GM19467 (cell line): Measurements from ENCODE around the gene MN1.

ENCODE experiments used
- ATAC-seq: cut with Tn5 transposase; IDR thresholded peaks from one replicate; pipeline ENCODE4 v1.9.1; 2021; ENCODE audit warnings: mild to moderate bottlenecking, moderate library complexity; ENCODE audit not compliant: unreplicated experiment

The MN1 gene

DNA sequence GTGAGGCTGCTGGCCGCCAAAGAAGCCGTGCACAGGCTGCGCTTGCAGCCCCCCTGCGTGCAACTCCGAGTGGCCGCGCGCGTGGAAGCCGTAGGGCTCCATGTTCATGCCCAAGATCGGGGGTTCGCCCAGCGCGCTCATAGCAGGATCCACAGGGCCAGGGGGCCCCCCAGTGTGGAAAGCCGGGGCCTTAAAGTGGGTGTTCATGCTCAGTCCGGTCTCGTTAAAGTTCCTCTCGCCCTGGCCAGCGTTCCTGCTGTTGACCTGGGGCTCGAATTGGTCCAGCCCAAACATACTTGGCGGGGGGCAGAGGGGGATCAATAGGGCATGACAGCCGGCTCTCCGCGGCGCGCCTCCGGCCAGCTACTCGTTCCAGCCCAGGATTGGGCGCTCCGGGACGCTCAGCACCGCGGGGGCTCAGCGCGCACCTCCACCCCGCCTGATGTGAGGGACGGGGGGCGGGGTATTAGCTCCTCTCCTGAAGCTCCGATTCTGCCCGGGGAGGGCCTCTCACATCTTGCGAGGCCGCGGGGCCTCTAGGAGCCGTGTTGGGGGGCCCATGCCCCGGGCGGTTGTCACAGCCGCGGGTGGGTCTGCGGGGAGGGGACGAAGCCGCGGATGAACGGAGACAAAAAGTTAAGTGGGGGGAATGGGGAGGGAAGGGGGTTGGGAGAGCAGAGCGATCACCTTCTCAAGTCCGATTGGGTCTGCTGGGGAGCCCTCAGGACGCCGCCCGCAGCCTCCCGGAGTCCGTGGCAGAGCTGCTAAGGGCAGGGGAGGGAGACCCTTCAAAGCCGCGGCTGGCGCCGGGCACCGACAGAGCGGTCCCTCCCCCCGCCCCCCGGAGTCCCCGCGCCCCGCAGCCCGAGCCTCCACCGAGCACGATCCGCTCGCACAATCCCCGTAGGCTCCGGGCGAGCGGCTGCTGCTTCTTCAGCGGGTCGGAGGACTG lies 1.0 kb downstream of the MN1 start:
- ATAC-seq = no peak

DNA sequence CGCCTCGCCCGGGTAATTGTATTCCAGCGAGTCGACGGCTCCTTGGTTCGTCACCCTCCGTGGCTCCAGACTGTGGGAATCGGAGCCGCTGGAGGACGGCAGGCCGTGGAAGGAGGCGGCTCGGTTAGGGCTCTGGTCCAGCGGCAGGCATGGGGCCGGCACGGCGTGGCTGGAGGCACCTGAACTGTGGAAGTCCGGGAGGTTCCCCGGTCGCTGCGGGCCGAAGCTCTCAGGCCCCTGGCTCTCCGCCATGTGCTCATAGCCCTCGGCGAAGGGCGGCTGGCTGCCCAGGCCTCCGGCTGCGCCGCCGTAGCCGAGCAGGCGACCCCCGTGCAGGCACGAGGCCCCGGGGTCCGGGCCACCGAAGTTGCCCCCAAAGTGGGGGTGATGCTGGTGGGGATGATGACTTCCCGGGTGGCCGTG lies 1.7 kb downstream of the MN1 start:
- no peak for ATAC-seq

DNA sequence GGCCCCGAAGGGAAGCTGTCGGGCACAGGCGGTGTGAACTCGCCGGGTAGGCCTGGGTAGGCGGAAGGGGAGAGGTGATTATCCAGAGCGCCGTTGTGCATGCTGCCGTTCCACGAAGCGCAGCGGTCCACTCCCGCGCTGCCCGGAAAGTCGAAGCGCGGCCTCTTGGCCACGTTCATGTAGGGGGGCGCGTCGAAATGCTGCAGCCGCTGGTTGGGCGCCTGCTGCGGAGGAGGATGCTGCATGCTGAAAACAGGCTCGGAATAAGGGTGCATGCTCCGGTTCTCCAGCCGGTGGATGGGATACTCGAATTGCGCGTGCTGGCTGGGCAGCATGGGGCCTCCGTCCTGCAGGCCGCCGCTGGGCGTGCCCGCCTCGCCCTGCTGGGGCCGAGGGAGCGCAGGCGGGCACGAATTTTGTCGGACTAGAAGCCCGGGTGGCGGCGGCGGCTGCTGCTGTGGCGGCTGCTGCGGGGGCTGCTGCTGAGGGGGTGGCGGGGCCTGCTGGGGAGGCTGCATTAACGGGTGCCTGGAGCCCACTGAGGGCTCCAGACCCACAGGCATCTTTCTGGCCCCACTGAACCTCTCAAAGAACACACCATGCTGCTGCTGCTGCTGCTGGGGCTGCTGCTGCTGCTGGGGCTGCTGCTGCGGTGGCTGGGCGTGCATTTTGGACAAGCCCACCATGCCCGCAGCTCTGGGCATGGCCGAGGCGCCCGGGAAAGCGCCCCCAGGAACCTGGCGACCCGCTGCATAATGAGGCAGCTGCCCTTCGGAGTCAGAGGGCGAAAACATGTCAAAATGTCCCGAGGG lies 2.3 kb downstream of the MN1 start:
- no peak for ATAC-seq

DNA sequence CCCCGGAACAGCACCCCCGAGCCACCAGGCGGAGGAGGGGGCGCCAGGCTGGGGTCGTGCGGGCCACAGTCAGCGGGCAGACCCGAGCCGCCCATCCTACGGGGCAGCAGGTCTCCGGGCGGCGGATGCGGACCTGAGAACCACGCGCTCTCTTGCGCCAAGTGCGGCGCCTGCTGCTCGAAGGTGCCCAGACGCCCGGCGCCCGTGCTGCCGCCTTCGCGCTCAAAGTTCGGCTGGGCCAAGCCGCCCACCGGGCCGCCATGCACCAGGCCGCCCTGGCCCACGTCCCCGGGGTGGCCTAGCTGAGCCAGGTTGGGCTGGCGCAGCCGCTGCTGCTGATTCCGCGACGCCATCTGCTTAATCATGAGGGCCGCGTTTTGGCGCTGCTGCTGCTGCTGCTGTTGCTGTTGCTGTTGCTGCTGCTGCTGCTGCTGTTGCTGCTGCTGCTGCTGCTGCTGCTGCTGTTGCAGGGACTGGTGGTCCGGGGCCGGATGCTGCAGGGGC lies 3.0 kb downstream of the MN1 start:
- no peak for ATAC-seq

DNA sequence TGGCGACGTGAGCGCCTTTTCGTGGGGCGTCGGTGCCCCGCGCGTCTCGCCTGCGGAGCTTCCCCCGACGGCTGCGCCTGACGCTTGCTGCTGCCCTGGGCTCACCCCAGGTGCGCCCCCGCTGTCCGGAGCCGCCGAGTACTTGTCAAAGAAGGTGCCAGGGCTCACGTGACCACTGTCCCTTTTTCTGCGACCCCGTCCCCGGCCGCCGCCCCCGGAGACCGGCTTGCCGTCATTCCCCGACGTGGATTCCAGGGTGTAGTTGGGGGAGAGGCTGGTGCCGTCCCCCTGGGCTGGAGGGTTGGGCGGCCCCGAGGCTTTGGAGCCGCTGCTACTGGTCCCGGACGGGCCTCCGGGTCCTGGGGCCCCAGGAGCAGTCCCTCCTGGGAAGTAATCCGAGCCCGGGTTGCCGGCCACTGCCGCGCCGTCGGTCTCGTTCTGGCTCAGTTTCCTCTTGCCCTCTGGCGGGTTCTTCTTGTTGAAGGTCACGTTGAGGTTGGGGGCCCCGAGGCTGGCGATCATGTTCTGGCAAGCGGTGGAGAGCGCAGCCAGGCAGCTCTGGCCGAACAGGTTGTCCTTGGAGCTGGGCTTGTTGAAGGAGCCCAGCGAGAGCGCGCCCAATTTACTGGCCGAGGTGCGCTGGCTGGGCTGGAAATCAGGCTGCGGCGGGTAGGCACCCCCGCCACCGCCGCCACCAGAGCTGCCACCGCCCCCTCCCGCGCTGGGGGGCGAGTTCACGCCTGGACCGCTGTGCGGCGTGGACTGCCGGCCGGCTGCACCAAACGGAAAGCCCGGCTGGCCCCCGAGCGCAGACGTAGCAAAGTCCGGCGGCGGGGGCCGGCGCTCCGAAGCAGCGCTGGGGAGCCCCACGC lies 3.8 kb downstream of the MN1 start:
- no peak for ATAC-seq

DNA sequence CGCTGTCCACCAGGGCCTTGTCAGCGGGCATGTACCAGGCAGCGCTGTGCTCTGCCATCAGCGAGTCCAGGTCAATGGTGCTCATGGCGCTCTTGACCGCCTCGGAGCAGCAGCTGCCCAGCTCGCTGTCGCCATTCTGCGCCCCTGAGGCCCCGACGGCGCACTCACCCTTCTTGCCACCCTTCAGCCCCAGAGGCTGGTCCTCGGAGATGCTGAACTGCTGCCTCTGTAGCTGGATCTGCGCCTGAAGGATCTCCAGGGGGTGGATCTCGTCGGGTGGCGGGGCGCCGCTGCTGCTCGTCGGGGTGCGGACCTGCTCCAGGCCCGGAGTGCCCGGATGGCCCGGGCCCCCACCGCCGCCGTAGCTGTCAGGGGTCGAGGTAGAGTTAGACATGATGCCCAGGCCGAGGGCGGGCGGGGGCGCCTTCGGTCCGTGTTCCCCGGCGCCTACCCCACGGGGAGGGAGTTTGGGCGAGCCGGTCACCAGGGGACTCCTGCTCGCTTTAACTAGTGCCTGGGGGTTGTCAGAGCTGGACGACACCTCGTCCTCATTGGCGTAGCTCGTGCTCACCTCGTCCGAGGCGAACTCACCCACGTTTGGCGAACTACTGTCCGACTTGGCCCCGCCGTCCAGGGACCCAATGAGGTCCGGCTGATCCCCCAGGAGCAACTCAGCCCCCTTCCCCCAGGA lies 4.6 kb downstream of the MN1 start:
- ATAC-seq = no peak

DNA sequence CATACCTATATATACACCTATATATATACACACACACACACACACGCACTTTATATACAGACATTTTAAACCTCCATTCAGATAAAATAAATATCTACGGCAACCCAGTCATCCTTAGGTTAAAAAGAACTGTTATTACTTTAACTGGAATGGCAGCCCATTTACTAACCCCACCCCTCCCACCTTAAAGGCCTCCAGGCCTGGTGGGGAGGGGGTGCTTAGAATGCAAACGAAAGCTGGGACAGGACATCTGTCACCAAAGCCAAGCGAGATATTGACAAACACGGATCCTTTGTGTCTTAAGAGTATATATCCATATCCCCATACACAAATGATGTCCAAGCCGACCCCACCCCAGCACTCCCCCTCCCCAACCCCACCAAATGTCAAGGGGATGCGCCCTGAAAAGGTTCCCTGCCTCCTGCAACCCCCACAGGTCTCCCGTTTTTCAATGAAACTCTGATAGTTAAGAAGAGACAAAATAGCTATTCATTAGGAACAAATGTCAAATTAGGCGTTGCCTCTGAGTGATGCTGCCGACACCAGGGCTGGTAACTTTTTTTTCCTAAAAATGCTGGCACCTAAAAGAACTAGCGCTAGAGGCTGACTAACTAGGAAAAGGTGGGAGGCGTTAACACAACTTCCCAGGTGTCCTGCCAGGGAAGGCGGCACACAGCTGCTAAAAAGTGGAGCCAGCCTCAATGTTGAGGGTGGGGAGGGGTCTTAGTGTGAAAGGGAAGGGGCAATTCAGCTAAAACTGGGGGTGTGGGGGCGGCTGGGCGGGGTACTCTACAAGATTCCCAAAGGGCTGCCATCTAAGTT lies 5.6 kb downstream of the MN1 start:
- no peak for ATAC-seq

DNA sequence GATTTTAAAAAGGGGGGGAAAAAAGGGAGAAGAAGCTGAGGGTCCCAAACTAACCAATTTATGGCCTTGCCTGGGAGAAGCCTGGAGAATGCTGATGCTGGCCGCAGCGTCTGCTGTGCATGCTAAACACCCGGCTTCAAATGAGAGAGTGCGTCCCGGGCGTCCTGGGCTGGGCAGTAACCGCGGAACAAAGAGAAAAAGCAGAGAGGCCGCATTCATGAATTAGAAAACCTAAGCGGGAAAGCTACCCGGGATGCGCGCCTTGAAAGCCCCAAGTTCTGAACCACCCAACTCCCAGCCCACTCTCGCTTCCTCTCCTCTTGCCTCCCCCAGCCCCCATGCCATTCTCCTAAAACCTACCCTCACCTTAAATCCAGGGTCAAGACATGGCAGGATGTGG lies 6.5 kb downstream of the MN1 start:
- no peak for ATAC-seq

DNA sequence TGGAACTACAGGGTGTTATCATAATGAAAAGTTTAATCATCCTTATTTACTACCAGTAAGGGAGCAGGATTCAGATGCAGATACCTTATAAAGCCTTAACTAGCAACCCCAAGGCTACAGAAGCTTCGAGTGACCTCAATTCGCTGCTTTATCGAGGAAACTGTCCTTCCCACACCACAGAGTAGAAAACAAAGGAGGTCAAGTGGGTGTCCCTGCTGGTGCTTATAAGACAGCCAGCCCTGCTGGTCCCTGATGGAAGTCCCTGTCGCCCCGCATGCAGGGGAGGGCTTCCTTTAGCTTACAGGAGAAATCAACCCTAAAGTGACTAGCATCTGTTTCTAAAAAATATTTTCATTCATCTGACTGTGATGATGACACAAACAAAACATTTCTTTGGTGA lies 7.3 kb downstream of the MN1 start:
- ATAC-seq = no peak

DNA sequence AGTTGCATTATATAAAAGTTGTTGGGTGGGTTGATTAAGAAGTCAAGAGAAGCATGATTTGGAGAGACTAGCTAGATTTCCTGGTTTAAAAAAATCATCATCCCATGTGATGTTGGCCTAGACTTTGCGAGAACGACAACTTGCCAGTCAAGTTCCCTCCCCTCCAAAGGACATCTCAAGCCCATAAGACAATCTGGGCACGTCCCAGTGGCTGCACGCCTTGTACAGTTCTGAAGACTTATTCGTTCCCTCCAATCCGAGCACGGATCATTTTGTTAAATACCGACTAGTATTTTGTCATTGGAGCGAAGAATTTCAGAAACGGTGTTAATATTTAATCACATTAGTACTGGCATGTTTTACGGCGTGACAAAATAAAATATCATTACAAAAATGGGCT lies 8.0 kb downstream of the MN1 start:
- no peak for ATAC-seq

DNA sequence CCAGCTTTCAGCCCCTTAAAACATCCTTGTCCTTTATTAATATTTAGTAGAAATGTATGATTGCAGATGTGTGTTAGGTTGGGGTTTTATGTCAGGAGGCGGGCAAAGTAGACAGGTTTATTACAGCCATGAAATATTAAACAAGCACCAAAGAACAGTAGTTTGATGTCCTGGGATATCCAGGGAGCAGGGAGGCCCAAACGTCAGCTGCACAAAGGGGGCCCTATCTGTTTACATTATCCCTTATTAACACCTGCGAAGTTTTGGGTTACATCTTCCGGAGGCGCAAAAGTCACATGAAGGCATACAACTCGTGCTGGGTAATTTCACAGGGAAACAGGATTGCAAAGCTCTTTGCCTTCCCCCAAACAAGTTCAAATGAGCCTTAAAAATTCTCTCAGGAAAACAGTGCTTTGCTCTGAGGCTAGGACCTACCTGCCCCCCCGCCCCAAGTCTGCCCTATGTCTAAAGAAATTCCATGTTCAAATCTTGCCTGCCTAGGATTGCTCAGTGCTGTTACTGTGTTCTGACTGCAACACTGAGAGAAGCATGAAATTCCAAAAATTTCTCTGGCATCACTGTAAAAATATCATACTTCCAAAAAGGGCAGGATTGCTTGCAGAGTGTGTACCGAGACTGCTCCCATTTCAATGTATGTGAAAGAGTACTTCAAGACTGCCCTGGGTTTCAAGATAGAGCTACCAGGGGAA lies 8.9 kb downstream of the MN1 start:
- no peak for ATAC-seq

DNA sequence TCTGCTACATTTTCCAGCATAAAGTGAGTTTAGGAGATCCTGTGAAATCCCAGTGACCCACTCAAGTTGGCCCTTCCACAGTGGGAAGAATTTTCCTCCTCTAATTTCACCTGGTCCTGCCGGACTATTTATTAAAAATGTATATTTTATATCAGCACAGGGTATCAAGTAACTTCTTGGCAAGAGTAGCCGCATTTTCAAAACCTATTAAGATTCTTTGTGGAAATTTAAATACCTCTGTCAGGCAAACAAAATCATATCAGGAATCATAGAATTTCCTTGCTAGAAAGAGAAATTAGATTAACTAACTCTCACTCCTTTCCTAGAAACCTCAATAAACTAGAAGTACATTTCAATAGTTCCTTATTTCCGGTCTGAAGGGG lies 9.7 kb downstream of the MN1 start:
- ATAC-seq = no peak

DNA sequence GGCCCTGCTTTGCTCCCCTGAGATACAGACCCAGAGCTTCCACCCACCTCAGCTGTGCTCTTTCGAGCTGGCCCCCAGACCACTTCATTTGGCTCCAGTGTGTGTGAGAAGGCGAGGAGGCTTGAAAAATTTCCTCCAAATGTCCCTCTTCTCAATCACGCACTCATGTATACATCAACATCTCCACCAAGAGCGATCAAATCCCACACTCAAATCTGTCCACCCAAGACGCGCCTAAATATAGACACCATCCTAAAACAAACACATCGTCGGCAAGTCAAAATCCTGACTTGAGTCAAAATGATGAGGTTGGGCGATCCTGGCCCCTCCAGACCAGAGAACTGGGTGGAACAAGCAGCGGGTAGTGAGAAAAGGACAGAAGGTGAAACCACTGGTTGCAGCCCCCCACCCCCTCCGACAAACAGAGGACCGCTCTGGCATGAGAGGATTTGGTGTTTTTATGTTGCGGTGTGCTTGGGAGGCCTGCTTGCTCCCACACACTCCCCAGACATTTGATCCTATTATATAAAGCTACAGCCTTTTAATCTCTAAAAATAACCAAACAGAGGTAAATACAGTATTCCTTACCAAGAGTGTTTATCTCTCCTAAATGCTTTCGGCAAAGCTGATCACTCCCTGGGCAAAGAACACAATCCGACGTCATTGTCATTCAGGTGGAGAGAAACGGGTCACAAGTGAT lies 10.2 kb downstream of the MN1 start:
- ATAC-seq = no peak

DNA sequence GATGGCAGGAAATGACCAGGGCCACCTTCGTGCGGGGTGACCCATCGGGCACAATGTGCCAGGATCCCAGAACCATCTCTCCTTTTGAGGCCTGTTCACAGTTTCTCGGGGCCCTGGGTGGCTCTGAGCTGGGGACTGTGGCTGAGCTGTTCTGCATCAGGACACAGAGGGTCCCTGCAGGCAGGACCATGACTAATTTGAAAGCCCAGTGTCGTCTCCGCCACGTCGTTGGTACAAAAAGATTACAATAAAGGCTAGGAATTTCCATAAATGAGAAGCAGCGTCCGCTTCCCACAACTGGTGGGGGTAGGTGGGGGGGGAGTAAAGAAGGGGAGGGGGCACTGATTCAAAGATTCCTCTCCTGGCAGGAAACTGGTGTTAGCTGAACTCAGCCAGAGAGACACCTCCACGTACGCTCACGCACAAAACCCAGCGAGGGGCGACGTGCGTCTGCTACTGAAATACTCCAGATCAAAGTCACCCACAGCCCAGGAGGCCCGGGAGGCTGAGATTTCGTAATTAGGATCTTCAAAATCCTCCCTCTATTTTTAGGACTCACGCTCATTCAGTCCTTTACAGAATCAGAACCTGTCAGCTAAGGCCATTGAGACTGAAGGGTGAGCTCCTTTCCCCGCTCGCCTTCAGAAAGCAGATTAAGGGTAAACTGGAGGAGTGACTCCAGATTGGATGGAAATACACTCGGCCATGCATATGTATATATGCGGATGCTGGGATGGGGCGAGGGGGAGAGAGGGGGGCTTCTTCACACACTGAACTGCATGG lies 11.0 kb downstream of the MN1 start:
- ATAC-seq = no peak

DNA sequence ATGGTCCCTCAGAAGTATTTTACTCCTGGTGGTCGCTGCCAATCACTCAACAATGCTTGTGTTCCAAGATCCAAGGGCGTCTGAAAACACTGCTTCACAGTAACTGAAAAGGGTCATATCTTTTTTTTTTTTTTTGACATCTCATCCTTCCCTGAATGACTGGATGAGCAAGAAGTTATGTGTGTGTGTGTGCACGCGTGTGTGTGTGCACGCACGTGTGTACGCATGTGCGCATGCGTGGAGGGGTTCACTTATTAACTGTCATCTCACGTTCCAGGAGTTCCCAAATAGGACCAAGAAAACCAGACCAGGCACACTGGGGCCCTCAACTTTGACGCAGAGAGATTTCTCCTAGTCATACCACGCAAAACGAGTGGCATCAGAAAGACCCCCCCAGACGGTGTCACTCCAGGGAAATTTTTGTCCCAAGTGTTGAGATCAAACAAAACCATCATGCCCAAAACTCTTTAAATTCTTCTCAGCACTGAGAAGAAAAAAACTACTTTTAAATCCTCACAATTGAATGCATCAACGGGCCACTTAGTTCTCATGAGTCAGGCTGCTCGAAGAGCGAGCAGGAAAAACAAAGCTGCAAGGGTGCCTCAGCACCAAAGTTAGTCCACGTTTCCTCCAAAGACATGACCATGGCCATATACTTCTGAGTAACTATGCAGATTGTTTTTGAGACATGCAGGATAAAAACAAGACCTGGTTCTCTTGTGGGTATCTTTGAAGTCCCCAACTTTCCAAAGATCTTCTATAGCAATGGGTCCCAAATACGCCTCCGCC lies 12.9 kb downstream of the MN1 start:
- ATAC-seq = no peak

DNA sequence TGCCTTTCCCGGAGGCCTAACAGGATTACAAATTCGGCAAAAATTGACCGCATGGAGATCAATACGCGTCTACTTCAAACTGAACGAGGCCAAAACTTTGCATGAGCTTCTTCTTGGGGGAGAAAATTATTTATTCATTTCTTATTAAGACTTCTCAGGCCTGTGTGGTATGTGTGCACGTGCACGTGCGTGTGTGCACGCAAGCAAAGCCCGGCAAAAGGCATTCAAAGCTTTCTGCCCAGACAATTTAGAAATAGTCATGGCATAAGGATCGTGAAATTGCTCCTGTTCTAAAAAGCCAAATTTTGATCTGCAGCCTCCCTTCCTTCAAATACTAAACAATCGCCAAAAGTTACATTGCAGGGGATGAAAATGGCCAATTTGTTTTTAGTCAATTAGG lies 14.6 kb downstream of the MN1 start:
- no peak for ATAC-seq
